HepG2 (cell line): ENCODE results near the gene GAS1. TPM values are rescaled to one million over a fixed set of nuclear protein-coding genes. Genes with fewer than 3 reads are reported as not detected.

Experiments
- AHDC1 ChIP-seq: sonication (generic); formaldehyde crosslinking; IDR thresholded peaks from 2 replicates; pipeline ENCODE4 v1.5.1; 2020; ENCODE audit warnings: mild to moderate bottlenecking, missing genetic modification reagents, borderline replicate concordance
- ARID5B ChIP-seq: IDR thresholded peaks from 2 replicates; pipeline ENCODE4 v1.4.0; 2020; ENCODE audit warnings: mild to moderate bottlenecking, missing genetic modification reagents
- BCL6 ChIP-seq: IDR thresholded peaks from 2 replicates; pipeline ENCODE4 v1.6.1; 2016; ENCODE audit warnings: missing genetic modification reagents, missing compliant biosample characterization
- EP300 ChIP-seq, 3 experiments: sonication (generic) in 1 of 3; formaldehyde crosslinking in 1 of 3; IDR thresholded peaks; 2 replicates each; pipeline versions ENCODE4 v1.5.1 to v1.6.1; 2011 to 2020; ENCODE audit warnings: low read depth in 2 of 3, low read length in 2 of 3, borderline replicate concordance in 1 of 3, improper control_type of control experiment in 1 of 3, mild to moderate bottlenecking in 1 of 3, missing genetic modification reagents in 1 of 3, moderate library complexity in 1 of 3
- FOXA3 ChIP-seq: IDR thresholded peaks from 2 replicates; pipeline ENCODE4 v1.6.1; 2016; ENCODE audit warnings: missing genetic modification reagents, missing compliant biosample characterization
- FOXP4 ChIP-seq: sonication (generic); formaldehyde crosslinking; IDR thresholded peaks from 2 replicates; pipeline ENCODE4 v1.4.0; 2020; ENCODE audit warnings: missing genetic modification reagents
- MBD4 ChIP-seq: IDR thresholded peaks from 2 replicates; pipeline ENCODE4 v1.6.1; 2012; ENCODE audit warnings: low read length, inconsistent platforms, borderline replicate concordance
- NR2F2 ChIP-seq: IDR thresholded peaks from 2 replicates; pipeline ENCODE4 v1.6.1; 2012; ENCODE audit warnings: low read depth, inconsistent platforms, borderline replicate concordance
- NR2F6 ChIP-seq, 2 experiments: IDR thresholded peaks; 2 replicates each; pipeline ENCODE4 v1.6.1; 2016; ENCODE audit warnings: antibody characterized with exemption in 1 of 2, mild to moderate bottlenecking in 1 of 2
- POLR2A ChIP-seq, 2 experiments: IDR thresholded peaks; 2 replicates each; pipeline ENCODE4 v1.6.1; 2011; ENCODE audit warnings: low read depth in 2 of 2, low read length in 2 of 2, mild to moderate bottlenecking in 1 of 2, moderate library complexity in 1 of 2; ENCODE audit not compliant: insufficient read depth in 1 of 2
- RARA ChIP-seq: IDR thresholded peaks from 2 replicates; pipeline ENCODE4 v1.6.1; 2016; ENCODE audit warnings: missing genetic modification reagents, missing compliant biosample characterization
- RXRB ChIP-seq: IDR thresholded peaks from 2 replicates; pipeline ENCODE4 v1.6.1; 2016; ENCODE audit warnings: borderline replicate concordance, missing genetic modification reagents, missing compliant biosample characterization
- TBL1XR1 ChIP-seq: fragments of 150-350 bp; IDR thresholded peaks from 2 replicates; pipeline ENCODE4 v1.6.1; 2014; ENCODE audit warnings: borderline replicate concordance, low read length; ENCODE audit not compliant: partially characterized antibody
- TCF7L2 ChIP-seq: IDR thresholded peaks from 2 replicates; pipeline ENCODE4 v1.6.1; 2011; ENCODE audit warnings: mild to moderate bottlenecking, low read depth, low read length, moderate library complexity
- ZMYM2 ChIP-seq: sonication (generic); formaldehyde crosslinking; IDR thresholded peaks from 2 replicates; pipeline ENCODE4 v1.8.0; 2022; ENCODE audit warnings: mild to moderate bottlenecking, missing genetic modification reagents
- ZNF589 ChIP-seq: sonication (generic); formaldehyde crosslinking; conservative IDR thresholded peaks from 2 replicates; pipeline ENCODE4 v1.8.0; 2022; ENCODE audit warnings: mild to moderate bottlenecking, moderate library complexity, missing genetic modification reagents
- ZNF75D ChIP-seq: sonication (generic); formaldehyde crosslinking; IDR thresholded peaks from 2 replicates; pipeline ENCODE4 v1.8.1; 2023; ENCODE audit warnings: missing genetic modification reagents, mild to moderate bottlenecking, borderline replicate concordance
- polyA plus RNA-seq, 8 experiments: library from polyadenylated mRNA; depleted of rRNA in 3 of 8; stranded (reverse) in 7 of 8; unstranded in 1 of 8; fragments of >200 nt; fragmentation: Illumina TruSeq in 4 of 8; extraction: Trizol in 4 of 8; gene quantifications; 2 replicates each; pipeline versions ENCODE4 v1.2.1 to v1.2.3, GENCODE V29; 2011 to 2016; ENCODE audit warnings: low read depth in 4 of 8, missing spikeins in 1 of 8, mixed read lengths in 1 of 8; ENCODE audit not compliant: insufficient read depth in 1 of 8
- total RNA-seq, 5 experiments: library from RNA; depleted of rRNA; stranded (reverse); fragments of >200 nt; fragmentation: Illumina TruSeq; extraction: Trizol; gene quantifications; 2 replicates each; pipeline ENCODE4 v1.2.3, GENCODE V29; 2016; ENCODE audit warnings: low read depth in 1 of 5

The GAS1 gene
- total and polyA plus RNA-seq, 2 of the 13 experiments (the other 11 are each of a cell fraction or from before 2014, with no cell fraction given) = not detected

GRCh38 chr9:86943201-86944113 lies 3.8 kb downstream of the GAS1 start (continued):
- TF ChIP-seq ARID5B (CRISPR knock-in tag) (peak; percentile 76), ZNF589 (CRISPR knock-in tag) (no peak), MBD4 (peak; percentile 67; the same call in 1 of the 2 replicates), BCL6 (CRISPR knock-in tag) (peak; percentile 98), NR2F6 (IDR thresholded peaks at IDR 0.05) (peak; percentile 80), NR2F6 (CRISPR knock-in tag; IDR thresholded peaks at IDR 0.05) (no peak), NR2F2 (peak; percentile 85), RXRB (peak; percentile 26; the same call in 1 of the 2 replicates), TCF7L2 (0 out of 2 replicates have a peak, but pooled peaks have one; percentile 33), ZMYM2 (CRISPR knock-in tag) (no peak), EP300 (IDR thresholded peaks at IDR 0.05; ENCODE audit: low read depth in 2 of 2, low read length in 2 of 2) (0 out of 4 replicates have a peak, but pooled peaks of 1 of the 2 experiments have one; percentile 14), EP300 (CRISPR knock-in tag; IDR thresholded peaks at IDR 0.05; ENCODE audit: borderline replicate concordance) (no peak), TBL1XR1 (peak; percentile 75), FOXP4 (CRISPR knock-in tag) (peak; percentile 65), RARA (peak; percentile 59), POLR2A (IDR thresholded peaks at IDR 0.05; ENCODE audit: insufficient read depth in 1 of 2, low read depth in 2 of 2, low read length in 2 of 2) (no peak), ZNF75D (CRISPR knock-in tag) (no peak), AHDC1 (CRISPR knock-in tag) (peak; percentile 22; the same call in 1 of the 2 replicates), FOXA3 (CRISPR knock-in tag) (peak; percentile 74)
